ENCODE data around the gene DRICH1.

DNA sequence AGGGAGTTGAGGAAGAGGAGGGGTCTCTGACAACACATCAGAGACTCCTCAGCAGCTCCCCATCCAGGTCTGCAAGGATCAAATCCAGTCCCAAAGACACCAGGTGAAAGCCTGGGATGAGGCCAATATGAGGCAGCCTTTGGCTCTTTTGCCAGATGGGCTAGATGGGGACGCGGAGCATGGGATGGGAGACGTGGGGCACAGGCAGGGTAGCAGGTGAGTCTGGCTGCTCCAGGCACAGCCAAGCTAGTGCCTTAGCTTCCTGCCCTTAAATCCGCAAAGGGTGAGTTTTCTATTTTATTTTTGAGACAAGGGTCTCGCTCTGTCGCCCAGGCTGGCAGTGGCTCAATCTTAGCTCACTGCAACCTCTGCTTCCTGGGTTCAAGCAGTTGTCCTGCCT, 19.6 kb upstream of the DRICH1 start:
- TF ChIP-seq, protein P1, sequence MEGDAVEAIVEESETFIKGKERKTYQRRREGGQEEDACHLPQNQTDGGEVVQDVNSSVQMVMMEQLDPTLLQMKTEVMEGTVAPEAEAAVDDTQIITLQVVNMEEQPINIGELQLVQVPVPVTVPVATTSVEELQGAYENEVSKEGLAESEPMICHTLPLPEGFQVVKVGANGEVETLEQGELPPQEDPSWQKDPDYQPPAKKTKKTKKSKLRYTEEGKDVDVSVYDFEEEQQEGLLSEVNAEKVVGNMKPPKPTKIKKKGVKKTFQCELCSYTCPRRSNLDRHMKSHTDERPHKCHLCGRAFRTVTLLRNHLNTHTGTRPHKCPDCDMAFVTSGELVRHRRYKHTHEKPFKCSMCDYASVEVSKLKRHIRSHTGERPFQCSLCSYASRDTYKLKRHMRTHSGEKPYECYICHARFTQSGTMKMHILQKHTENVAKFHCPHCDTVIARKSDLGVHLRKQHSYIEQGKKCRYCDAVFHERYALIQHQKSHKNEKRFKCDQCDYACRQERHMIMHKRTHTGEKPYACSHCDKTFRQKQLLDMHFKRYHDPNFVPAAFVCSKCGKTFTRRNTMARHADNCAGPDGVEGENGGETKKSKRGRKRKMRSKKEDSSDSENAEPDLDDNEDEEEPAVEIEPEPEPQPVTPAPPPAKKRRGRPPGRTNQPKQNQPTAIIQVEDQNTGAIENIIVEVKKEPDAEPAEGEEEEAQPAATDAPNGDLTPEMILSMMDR (IDR thresholded peaks at IDR 0.05; ENCODE audit: insufficient read depth, low read length): no peak
- TF ChIP-seq POLR2AphosphoS5 (IDR thresholded peaks at IDR 0.05; ENCODE audit: low read depth) (no peak), GABPA (IDR thresholded peaks at IDR 0.05; ENCODE audit: low read depth) (no peak)
- TF ChIP-seq, protein P2, sequence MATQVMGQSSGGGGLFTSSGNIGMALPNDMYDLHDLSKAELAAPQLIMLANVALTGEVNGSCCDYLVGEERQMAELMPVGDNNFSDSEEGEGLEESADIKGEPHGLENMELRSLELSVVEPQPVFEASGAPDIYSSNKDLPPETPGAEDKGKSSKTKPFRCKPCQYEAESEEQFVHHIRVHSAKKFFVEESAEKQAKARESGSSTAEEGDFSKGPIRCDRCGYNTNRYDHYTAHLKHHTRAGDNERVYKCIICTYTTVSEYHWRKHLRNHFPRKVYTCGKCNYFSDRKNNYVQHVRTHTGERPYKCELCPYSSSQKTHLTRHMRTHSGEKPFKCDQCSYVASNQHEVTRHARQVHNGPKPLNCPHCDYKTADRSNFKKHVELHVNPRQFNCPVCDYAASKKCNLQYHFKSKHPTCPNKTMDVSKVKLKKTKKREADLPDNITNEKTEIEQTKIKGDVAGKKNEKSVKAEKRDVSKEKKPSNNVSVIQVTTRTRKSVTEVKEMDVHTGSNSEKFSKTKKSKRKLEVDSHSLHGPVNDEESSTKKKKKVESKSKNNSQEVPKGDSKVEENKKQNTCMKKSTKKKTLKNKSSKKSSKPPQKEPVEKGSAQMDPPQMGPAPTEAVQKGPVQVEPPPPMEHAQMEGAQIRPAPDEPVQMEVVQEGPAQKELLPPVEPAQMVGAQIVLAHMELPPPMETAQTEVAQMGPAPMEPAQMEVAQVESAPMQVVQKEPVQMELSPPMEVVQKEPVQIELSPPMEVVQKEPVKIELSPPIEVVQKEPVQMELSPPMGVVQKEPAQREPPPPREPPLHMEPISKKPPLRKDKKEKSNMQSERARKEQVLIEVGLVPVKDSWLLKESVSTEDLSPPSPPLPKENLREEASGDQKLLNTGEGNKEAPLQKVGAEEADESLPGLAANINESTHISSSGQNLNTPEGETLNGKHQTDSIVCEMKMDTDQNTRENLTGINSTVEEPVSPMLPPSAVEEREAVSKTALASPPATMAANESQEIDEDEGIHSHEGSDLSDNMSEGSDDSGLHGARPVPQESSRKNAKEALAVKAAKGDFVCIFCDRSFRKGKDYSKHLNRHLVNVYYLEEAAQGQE (IDR thresholded peaks at IDR 0.05; ENCODE audit: insufficient replicate concordance, low read depth): no peak
